ENCODE measurements around the gene RANBP9.

RANBP9 gene

DNA sequence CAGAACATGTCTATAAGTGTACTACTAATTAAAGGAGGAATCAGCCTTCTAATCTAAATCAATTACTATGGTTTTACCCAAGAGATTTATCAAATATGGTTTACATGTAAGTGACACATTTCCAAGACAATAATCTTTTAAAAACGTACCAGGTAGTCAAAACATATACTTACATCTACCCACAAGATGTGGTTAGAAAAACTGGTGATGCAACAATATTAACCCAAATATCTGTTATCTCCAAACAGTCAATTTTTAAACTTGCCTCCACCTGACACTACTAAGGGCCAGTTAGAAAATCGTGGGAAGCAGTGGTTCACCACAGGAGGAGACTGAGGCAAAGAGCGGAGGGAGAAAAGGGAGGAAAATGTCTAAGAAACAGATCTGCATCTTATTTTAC is 68.5 kb downstream of the RANBP9 start:
- no peak for DNase-seq

DNA sequence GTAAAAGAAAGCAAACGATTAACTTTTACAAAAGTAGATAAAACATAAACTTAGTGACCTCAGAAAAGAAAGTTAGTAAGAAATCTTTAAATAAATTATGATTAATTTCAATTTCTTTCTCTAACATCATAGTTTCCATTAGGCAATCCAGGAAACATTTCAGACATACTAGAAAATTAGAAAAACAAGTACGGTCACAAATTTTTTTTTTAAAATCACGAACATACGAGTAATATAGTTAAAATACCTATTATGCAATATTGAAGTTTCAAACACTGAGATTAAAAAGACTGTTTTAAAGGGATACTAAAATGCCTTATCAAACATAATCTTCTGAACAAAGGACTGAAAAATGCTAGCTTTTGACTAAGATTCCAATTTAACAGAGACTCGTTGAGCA is 70.3 kb downstream of the RANBP9 start:
- DNase-seq: no peak

DNA sequence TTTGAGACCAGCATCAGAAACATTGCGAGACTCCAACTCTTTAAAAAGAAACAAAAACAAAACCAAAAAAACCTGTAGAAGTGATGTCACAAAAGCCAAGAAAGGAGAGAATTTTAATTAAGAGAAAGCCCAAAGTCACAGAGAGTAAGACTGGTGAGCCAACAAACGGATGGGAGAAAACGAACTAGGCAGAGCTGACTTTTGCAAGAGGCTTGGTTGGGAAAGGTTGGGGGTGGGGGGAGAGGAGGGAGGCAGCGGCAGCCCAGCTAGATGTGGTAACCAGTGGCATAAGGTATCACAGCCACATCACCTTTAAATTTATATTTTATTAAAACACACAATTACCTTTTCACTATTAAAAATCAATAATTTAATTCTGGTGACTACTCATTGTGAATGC is 73.0 kb downstream of the RANBP9 start:
- no peak for DNase-seq

GRCh38 chr6:13638014-13638413 is 73.6 kb downstream of the RANBP9 start:
- DNase-seq: no peak

GRCh38 chr6:13635948-13636658 is 75.5 kb downstream of the RANBP9 start:
- no peak for DNase-seq

DNA sequence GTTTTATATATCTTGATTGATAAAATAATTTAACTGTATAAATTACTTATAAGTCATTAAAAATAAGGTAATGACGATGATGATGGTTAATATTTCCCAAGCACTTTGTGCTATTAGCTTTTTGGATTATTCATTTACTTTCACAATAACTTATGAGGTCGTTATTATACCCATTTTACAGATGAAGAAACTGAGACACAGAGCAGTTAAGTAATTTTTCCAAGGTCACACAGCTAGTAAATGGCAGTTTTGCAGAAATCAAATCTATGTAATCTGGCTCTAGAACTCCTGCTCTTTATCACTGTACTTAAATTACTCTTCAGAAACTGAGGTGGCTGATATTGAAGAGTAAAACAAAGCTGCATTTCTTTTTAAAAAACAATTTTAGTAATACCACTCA is 78.3 kb downstream of the RANBP9 start:
- no peak for DNase-seq

DNA sequence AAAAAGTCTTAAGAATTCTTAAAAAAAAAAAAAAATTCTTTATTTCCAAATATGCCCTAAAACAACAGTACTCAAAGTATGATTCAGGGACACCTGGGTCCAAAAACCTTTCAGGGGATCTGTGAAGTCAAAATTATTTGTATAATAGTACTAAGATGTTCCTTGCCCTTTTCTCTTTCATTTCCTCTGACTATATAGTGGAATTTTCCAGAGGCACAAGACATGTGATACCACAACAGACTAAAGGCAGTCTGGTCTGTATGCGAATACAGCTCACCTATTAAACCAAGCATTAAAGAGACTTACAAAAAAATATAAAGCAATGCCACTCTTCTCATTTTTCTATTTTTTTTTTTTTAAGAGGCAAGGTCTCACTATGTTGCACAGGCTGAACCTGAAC is 81.1 kb downstream of the RANBP9 start:
- no peak for DNase-seq

- no peak for DNase-seq
Measured at GRCh38 chr6:13629459-13630116, 82.0 kb downstream of the RANBP9 start.

DNA sequence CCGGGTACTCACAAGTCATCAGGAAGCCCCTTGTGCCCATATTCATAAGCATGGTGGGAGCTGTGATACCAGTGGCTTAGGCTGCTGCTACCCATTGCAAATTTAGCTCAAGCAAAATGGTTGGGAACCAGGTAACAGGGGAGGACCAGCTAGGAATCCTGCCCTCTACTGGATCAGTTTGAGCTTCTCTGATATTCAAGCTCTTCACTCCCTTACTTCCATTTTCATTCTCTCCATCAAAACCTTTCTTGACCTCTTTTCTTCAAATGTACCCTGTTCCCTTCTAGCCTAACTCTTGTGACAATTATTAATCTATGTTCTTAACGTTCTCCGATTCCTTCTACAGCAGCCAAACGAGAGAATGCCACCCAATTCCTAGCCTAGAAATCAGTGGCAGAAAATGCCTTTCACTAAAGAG is 86.8 kb downstream of the RANBP9 start:
- no peak for DNase-seq

DNA sequence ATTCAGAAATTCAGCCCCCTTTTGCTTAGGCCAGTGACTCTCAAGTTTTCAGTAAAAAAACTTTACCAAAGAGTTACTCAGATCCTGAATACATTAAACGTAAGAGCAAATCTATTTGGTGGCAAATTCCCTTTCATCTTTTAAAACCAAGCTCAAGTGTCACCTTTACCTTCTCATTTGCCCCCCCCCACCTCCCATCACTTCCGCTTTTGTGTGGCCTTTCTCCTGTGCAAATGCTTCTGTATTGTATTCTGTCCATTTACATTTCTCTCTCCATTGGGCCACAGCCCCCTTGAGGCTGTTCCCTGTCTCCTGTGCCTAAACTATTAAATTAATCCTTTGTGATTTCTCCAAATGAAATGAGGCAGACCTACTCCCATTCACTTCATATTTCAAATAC is 94.6 kb downstream of the RANBP9 start:
- DNase-seq: no peak

GRCh38 chr6:13615792-13616120 is 95.9 kb downstream of the RANBP9 start:
- DNase-seq: no peak

GRCh38 chr6:13614926-13615791 is 96.5 kb downstream of the RANBP9 start, which contains the start of gene NOL7:
NOL7 (plus strand) TSS chr6:13615335; CDS start chr6:13615359, 24 bp downstream.
- DNase-seq: peak; percentile 67

DNA sequence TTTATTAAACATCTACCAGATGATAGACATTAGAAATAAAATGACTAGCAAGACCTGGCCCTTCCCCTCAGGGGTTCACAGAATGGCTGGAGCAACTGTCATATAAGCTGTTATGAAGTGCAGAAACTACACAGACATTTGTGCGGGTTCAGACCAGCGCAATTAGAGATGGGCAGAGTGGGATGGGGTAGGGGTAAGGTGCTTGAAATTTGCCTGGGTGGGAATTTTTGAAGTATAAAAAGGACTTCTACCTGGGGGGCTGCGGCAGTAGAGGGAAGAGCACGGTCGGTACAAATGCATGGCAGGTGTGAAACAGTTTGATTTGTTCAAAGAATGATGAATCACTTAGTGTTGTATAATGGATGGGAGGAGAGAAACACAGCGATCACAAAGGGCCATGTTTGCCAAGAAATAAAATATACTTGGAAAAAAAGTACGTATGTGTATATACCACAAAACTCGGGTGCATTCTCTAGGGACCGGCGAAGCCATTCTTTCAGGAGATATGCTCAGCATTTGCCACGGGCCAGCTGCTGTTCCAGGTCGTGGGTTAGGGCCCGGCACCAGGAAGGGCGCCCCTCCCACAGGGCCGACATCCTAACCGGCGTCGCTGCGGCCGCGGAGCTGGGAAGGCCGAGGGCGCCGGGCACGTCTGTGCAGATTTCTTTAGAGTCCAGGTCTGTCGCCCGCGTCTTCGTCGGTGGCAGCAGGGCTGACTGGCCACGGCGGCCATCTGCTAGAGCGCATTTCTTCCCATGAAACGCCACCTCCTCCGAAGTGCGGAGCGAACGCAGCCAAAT is 97.3 kb downstream of the RANBP9 start:
- no peak for DNase-seq

GRCh38 chr6:13613029-13613594 is 98.5 kb downstream of the RANBP9 start:
- no peak for DNase-seq

DNA sequence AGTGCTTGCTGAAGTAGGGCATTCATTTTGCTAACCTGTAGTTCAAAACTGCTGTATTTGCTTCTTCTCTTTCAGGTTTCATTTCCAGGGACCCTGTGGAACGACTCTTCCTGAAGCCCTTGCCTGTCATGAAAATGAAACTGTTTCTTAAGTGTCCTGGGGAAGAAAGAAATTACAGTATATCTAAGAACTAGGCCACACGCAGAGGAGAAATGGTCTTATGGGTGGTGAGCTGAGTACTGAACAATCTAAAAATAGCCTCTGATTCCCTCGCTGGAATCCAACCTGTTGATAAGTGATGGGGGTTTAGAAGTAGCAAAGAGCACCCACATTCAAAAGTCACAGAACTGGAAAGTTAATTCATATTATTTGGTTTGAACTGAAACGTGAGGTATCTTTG is 99.9 kb downstream of the RANBP9 start:
- DNase-seq: no peak

DNA sequence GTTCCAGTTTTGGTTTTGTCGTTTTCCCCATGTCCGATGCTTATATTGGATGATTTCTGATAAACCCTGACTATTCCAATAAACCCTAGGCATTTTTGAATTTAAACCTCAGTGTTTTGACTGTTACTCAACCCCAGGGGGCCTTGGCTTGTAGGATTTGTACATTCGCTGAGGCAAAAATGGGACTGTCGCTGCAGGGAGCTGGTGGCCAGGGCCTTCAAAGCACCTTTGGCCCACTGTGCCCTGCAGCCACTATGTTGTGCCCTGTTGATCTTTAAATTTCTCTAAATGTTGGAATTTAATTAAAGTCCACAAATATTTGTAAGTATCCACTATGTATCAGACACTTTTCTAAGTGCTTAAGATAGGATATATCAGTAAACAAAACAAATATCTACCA is 106.0 kb downstream of the RANBP9 start:
- no peak for DNase-seq

GRCh38 chr6:13604546-13605416 is 106.9 kb downstream of the RANBP9 start:
- DNase-seq: no peak

GRCh38 chr6:13604135-13604534 is 107.5 kb downstream of the RANBP9 start:
- DNase-seq: no peak

DNA sequence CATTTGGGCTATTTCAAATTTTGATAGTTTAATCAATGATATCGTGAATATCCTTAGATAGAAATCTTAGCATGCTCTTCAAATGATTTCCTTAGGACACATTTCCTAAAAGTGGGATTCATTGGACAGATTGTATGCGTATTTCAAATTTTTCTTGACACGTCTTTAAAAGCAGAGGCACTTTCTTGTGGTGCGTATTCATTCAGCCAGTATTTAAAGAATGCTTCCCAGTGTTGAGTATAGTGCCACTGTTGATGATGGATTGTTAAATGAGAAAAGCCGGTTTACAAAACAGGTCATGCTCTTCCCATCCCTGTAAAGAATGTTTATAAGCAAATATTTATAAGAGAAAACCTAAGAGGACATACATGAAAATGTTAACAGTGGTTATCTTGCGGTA is 111.6 kb downstream of the RANBP9 start:
- DNase-seq: no peak

DNA sequence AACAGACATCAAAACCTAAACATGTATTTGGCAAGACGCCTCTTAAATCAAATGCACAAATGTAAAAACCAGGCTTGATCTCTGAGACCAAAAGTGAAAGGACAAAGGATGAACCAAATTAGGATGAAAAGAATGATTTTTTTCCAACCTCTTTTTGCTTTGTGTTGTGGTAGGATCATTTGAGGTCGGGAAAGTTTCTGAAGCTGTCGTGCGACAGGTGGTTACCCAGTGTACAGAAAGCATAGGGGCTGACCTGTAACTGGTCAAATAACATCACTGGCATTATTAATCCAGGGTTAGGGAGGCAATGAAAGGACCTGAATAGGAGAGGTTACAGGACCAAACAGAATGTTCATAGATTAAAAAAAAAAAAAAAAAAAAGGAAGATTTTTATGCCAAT is 114.6 kb downstream of the RANBP9 start:
- DNase-seq: no peak

DNA sequence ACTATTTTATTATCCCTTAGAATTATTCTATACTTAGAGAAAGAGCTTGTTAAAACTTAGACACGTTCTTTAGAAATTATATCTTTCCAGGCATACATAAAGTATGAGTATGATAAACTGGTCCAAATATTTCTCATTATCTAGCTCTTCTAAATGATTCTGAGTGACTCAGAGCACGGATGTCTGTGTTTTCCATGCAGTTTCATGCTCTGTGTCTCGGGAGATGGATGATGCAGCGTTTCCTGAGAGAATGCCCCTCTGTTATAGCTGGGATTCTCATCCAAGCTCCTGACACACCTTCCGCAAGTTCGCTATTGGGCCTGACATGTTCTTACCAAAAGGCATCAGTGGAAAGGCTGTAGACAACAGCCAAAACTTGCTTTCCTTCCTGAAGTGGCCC is 117.9 kb downstream of the RANBP9 start:
- no peak for DNase-seq

GRCh38 chr6:13593103-13593502 is 118.5 kb downstream of the RANBP9 start:
- DNase-seq: no peak
